NCI-H82 (cell line): ENCODE measurements around the gene C20orf204.

Source experiments
- DNase-seq: peaks from one replicate; lab custom pipeline; 2025; lab: John Stamatoyannopoulos, UW

Gene C20orf204

DNA sequence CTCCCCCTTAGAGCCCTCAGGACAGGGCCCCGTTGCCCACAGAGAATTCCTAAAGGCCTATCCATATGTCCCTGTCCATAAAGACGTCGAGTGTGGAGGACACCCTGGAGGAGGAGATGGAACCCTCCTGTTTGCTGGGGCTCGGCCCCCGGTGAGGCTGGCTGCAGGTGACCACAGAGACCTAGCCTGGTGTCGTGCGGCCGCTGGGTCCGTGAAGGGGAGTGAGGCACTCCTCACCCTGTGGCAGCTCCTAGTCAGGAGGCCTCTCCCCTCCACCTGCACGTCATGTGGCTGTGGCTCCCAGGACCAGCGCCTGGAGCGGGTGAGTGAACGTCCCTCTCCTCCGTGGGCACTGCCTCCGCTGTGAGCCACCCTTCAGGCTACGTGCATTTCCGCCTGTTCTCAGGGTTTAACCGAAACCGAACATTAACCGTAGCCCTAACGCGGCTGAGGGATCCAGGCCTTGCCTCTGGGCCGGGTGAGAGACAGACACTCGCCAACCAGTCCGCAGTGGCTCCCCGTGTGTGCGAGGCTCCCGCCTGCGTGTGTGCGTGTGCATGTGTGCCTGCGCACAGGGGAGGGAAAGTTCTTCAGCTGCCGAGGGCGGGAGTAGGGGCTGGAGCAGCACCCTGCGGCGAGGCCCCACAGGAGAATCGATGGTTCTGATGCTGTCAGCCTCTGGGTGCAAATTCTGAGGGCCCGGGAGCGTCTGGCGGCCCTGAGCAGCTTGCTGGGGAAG, 21.1 kb downstream of the C20orf204 start:
- no peak for DNase-seq

DNA sequence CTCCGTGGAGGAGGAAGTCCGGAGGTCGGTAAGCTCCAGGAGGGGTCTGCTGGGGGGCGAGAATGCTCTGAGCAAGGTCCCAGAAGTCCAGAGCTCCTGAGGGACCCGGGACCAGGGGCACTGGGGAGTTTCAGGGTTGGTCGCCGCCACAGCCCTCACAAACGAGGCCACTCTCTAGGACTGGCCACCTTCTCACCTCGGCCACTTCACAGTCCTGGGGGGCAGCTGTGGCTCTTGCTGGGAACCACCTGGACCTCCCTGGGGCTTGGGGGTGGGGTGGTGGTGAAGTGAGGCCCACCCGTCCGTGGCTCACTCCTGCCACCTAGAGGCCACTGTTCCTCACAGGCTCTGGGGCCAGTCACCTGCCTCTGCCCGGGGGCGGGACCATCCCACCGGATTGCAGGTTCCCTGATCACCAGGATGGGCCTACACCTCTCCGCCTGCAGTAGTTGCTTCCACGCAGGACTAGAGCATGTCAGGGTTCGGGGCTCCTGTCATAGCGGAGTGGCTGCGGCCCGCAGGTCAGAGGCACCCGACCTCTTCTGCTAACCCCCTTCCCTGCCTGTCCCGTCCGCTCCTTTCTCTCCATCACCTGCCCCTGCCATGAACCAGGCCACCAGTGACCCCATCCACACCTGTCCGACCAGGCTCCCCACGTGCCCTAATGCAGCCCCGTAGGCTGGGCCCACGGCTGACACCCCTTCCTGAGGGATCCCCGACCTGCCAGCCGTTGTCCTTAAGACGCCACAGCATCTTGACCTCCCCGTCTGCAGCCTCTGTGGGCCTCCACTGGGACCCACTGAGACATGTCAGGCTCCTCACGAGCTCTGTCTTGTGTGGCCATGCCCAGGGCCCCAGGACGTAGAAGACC, 21.9 kb downstream of the C20orf204 start:
- DNase-seq = peak; percentile 85

DNA sequence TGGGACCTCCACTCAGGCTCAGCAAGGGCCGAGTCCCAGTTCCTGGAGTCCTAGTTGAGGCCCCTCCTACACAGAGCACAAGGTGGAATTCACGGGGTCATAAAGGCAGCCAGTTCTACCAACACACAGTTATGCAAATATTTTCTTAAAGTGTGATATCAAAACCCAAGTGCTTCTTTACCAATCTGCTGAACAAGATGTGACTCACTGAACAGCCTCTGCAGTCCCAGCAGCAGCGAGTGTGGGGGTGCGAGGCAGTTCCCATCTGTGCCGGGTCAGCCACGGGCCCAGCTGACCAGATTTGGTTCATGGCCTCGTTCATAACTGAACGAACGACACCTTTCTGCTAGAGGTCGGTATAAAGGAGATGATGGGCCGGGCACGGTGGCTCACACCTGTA, 22.6 kb downstream of the C20orf204 start:
- DNase-seq = no peak

DNA sequence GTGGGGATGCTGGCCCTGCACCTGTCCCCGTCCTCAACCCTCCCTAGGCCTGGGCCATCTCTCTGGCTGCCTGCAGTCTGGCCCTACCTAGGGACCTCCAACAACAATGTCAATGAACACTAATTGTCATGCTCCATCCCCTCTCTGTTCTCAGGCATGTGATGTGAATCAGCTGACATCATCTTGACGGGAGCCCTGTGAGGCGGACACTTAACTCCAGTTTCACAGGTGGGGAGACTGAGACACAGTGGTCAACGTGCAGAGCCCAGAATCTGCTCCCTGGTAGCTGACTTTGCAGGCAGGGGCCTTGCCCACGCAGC, 26.3 kb downstream of the C20orf204 start:
- DNase-seq = no peak

DNA sequence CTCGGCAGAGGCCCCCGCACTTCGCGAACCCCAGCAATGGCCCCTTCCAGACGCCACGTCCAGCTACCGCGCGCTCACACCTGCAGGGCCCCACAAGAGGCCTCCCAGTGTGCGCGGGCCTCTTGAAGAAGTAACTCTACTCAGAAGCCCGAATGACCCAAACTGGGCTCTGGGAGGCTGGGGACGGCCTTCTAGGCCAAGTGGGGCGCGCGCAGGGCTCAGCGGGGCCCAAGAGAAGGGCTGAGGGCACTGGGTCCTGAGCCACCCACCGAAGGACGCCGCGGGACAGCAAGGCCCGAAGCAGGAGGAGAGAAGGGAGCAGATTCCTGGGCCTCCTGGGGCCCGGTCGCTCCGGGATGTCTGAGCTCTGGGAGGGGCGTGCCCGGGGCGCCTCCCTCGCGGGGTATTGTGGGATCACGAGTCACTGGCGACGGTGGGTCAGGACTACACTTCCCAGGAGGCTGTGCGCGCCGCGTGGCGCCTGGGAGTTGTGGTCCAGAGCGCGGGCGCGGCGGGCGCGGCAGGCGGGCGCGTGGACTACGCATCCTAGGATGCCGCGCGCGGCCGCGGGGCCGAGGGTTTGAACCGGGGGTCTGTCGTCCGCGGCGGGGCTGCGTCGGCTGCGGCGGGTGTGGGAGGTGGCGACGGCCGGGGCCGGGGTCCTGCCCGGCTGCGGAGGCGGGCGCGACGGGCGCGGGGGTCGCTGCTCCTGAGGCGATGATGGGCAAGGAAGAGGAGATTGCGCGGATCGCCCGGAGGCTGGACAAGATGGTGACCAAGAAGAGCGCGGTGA, 26.8 kb downstream of the C20orf204 start, which contains the start of gene TCEA2:
TSS of gene TCEA2 (plus strand) at position 603 of the 793 bp plus-strand sequence. CDS start at position 718, 115 bp downstream.
- DNase-seq = peak; percentile 99

DNA sequence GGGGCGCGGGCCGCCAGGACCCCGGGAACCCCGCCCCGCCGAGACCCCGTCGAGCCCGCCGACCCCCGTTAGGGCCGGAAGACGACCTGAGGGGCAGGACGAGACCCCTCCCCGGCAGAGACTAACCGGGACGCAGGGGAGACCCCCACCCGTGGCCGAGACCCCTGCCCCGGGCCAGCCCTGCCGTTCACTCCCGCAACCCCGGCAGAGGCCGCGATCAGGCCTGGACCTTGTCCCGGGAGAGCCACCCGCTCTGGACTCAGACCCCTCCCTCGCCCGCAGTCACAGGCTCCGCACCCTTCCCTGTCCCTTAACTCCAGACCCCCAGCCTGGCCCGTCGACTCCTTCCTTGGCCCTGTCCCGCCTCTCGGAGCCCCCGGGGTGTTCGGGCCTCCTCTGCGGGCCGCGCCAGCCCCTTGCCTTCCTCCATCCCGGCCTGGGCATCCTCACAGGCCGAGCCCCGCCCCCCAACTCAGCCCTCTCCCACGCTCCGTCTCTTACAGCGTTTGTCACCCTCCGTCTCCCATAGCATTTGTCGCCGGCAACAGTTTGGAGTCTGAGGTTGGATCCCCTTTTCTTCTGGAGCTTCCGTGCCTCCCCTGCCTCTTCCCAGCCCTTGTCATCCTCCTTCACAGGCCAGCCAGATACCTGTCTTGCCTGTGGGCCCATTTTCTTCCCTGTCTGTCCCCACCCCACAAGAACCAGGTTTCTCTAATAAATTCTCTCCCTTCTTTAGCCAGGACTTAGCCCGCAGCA, 27.6 kb downstream of the C20orf204 start:
- peak; percentile 39 for DNase-seq

DNA sequence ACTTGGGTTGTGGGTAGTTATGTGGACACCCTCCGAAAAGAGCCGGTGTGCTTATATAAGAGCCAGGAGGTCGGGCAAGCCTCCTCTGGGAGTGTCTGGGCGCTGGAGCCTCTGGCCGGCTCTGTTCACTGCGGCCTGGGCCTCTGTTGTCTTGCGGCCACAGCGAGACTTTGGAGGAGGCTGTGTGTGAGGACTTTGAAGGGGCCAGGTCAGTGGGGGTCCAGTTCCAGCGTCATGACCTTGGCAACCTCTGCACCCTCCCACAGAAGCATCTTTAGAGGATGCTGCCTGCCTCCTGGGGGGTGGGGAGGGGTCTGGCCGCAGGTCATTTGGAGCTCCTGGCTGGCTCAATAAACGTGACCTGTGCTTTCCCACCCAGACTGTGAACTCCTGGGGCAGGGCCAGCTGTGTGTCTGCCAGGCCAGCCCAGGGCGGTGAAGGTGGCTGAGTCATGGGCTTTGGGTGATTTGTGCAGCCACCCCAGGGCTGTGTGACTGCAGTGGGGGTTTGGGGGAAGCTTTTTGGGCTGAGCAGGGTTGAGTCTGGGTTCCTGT, 28.2 kb downstream of the C20orf204 start:
- no peak for DNase-seq

DNA sequence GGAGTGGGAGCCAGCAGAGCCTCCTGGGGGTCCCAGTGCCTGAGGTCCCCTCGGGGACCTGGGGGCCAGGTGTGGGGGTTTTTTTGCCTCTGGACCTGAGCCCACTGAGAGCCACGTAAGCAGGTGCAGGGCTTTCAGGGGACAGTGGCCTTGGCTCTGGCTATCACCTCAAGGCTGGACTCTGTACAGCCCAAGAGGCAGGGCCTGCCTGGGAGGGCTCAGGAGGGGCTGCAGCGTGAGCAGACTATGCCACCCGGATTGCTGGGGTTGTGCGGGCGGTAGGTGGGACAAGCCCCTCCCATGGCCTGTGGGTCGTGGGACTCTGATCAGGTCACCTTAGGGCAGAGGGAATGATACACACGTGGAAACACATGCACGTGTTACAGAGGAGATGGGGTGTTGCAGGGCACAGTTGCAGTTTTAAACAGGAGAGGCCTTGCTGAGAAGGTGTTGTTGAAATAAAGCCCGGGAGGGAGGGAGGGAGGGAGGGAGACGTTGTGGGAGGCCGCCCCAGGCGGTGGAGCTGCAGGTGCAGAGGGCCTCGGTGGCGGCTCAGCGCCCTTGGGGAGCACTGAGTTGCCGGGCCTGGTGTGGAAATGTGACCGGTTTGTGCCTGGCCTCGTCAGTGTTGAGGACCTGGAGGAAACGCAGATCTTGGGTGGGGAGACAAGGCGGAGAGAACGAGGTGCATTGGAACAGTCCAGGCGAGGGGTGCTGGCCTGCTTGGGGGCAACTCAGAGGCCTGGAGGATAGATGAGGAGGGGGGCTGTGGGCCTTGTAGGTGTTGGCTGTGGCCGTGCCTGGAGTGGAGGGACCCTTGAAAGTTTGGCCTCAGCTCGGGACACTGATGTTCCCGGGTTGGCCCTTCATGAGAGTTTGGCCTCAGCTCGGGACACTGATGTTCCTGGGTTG, 29.3 kb downstream of the C20orf204 start:
- no peak for DNase-seq

DNA sequence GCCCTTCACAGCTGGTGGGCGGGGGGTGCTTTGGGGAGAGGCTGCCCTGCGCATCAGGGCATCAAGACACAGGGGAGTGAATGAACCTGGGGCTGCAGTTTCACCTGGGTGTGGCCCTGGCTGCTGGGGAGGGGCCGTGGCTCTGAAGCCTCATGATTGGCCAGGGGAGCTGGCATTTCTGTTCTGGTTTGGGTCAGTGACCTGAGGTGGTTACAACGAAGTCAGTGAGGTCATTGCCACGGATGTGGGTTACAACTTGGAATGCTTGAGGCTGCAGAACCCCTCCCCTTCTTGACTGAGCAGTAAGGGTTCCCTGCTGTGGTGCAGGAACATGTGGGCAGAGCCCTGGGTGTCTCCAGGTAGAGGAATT, 30.0 kb downstream of the C20orf204 start:
- no peak for DNase-seq

DNA sequence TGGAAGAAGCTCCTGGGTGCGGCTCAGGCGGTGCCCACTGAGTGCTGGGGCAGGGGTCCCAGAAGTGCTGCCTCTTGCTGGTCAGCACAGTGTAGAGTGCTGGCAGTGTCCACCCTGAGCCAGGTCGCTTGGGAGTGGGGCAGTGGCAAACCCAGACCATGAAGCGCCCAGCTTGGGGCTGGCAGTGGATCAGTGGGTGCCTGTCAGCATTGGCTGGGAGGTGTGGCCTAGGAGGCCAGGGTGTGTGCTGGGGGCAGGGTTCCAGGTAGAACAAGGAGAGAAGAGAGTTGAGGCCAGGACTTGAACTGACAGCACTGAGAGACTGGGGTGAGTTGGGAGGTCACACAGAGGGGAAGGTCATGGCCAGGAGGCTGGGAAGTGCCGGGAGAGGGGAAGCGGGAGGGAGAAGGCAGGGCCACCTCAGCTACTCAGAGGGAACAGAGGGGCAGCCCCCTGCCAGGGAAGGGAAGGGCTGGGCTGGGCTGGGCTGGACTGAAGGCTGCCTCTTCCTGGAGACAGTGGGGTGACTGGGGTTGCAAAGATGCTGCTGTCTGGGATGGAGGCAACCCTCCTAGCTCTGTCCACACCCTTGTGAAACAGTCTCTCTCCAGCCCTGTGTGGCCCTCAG, 31.1 kb downstream of the C20orf204 start:
- DNase-seq = no peak

DNA sequence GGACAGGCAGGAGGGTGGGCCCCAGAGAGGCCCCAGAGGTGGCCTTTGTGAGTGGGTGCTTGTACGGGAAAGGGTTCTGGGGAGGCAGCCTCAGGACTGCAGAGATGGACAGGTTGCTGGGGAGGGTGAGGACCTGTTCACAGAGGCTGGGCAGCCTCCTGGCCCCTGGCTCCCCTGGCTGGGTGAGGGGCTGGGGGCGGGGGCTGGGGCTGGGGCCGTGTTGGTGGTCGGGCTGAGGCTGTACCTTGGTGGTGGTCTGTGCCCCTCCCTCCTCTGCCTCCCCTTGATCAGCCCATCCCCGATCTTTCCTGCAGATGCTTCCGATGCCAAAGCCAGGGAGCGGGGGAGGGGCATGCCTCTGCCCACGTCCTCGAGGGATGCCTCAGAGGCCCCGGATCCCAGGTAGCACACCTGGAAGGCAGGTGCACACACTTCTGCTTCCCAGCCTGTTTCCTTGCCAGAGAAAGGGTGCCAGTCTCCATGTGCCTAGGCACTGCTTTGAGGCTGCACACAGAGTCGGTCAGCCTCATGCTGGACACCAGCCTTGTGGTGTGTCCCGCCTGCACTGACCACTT, 31.8 kb downstream of the C20orf204 start:
- no peak for DNase-seq

DNA sequence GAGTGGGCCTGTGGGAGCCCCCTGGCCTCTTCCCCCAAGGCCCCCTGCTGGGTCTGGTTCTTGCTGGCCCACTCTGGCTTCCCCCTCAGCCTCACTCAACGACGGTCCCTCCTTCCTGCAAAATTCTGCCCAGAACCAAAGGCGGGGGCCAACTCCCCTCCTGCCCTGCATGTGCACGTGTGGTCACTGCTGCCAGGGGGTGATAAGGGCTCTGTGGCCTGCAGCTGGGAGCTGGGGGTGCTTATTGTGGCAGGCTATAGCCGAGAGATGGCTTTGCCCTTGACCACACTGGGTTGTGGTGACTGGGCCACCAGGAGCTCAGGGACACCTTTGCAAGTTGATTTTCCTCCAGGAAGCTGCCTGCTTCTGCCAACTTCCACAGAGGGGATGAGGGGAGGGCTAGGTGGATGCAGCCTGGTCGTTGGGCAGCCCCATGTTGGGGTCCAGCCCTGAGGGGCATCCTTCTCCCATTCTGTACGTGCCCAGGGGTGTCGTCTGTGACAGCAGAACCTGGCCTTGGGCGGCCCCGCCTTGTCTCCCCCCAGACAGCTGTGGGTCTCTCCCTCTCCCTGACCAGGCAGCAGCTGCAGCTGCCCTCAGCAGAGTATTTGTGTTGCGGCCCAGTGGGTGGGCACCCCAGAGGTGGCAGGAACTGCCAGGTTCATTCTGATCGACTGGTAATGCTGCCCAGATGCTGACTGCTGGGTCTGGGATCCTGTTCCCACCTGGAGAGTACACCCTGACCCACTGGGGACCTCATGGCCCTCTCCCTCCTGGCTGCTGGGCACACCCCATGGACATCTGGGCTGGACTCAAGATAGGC, 32.6 kb downstream of the C20orf204 start:
- DNase-seq = no peak

DNA sequence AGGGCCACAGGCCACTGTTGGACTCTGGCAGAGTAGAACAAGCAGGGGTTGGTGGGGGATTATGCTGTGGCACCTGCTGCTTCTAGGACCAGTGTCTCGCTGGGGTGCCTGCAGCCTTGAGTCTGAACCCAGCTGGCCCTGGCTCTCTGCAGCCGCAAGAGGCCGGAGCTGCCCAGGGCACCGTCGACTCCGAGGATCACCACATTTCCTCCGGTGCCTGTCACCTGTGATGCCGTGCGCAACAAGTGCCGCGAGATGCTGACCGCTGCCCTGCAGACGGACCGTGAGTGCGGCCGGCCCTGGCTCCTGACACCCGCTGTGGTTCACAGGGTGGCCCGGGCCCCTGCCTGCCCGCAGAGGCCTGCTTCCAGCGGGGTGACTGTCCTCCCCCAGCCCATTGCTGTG, 33.2 kb downstream of the C20orf204 start:
- DNase-seq = no peak

DNA sequence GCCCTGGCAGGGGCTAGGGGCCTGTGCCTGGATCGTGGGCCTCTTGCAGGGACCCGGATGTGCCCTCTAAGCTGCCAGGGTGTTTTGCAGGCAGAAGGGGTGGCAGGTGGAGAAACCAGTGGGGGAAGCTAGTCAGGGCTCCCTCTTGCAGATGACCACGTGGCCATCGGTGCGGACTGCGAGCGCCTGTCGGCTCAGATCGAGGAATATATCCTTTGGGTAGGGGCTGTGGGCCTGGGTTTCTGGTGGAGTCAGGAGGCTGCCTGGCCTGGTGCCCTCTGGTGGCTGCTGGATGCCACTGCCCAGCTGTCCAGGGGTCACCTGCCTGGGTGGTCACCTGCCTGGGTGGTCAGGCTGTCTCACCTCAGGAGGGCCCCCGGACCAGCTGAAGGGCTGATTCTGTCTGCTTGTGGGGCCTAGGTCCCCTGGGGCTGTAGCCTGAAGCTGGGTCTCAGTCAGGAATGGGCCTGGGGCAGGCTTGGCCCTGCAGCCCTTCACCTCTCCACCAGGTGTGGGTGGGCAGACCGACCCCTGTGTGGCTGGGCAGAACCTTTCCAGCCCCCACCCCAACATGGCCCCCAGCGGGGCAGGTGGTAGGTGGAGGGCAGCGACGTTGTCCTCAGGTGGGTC, 33.7 kb downstream of the C20orf204 start:
- peak; percentile 66 for DNase-seq

DNA sequence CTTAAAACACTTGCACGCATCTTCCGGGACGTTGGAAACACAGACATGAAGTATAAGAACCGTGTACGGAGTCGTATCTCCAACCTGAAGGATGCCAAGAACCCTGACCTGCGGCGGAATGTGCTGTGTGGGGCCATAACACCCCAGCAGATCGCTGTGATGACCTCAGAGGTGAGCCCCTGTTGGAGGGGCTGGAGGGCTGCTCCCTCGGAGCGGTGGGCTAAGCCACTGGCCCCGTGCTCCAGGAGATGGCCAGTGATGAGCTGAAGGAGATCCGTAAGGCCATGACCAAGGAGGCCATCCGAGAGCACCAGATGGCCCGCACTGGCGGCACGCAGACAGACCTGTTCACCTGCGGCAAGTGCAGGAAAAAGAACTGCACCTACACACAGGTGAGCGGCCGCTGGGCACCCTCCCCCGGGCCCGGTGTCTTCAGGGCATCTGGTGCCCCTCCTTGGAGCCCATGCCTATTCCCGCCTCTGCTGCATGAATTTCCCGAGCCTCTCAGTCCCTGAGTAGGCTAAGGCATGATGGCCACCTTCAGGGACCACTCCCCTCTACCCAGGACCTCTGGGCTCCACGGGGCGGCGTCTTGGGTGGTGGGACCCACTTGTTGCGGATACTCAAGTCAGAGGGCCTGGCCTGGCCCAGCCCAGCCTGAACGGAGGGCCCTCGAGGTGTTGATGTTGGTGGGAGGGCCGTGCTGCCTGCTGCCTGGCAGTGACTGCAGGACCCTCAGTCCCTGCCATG, 34.4 kb downstream of the C20orf204 start:
- DNase-seq = no peak

DNA sequence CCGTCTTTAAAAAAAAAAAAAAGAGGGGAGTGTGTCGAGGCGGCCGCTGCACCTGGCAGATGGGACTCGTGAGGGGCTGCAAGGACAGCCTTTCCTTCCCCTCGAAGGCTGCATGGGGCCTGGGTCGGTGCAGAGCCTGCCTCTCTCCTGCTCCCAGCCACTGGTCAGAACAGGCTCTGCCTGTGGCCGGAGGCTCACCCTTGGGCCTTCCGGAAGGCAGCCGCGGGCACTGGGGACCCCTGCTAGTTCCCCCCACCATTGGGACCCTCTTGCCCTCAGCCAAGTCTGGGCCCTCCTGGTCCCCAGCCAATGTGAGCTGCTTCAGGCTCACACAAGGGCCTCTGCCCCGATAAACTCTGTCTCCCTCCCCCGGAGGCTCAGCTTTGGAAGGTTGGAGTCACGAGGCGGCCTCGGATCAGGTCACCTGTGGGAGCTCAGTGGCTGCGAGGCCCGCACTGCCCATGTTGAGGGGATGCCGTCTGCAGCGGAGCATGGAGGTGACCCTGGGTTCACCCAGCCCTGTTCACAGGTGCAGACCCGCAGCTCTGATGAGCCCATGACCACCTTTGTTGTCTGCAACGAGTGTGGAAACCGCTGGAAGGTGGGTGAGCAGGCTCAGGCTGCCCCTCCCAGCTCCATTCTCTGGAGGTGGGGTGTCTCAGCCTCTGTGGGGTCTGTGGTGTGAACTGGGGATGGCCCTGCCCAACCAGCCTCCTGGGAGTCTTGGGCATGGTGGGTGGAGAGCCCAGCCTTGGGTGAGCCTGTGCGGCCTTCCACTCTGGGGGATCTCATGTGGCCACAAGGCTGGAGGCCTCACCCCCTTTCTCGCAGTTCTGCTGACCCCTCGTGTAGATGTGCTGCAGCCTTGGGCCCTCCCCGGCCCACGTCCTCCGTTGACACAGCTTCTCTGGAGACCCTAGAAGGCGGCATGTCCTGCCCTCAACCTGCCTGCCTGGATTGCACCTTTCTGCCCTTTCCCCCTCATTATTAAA, 35.7 kb downstream of the C20orf204 start:
- DNase-seq = no peak
